HepG2 (cell line): ENCODE results near the gene TH. TPM values are rescaled to one million over a fixed set of nuclear protein-coding genes. Genes with fewer than 3 reads are reported as not detected.
A peak's percentile ranks its signal among the peaks of the same experiment; 100 is the strongest.

Experiments
- ARNT ChIP-seq: fragments of 450-650 bp; IDR thresholded peaks from 2 replicates; pipeline ENCODE4 v1.6.1; 2017
- ATRX ChIP-seq: sonication (generic); formaldehyde crosslinking; IDR thresholded peaks from 2 replicates; pipeline ENCODE4 v1.4.0; 2020; ENCODE audit warnings: missing genetic modification reagents, borderline replicate concordance
- ELF4 ChIP-seq: sonication (generic); formaldehyde crosslinking; IDR thresholded peaks from 2 replicates; pipeline ENCODE4 v1.5.0; 2020; ENCODE audit warnings: missing genetic modification reagents, mild to moderate bottlenecking, moderate library complexity, borderline replicate concordance
- HNRNPL ChIP-seq: fragments of 200-400 bp; formaldehyde crosslinking; IDR thresholded peaks from 2 replicates; pipeline ENCODE4 v1.6.1; 2017; ENCODE audit warnings: mild to moderate bottlenecking, low read depth, low read length
- RBFOX2 ChIP-seq: fragments of 200-400 bp; formaldehyde crosslinking; IDR thresholded peaks from 2 replicates; pipeline ENCODE4 v1.6.1; 2017; ENCODE audit warnings: low read depth, mild to moderate bottlenecking, low read length
- SMYD3 ChIP-seq: sonication (generic); formaldehyde crosslinking; IDR thresholded peaks from 2 replicates; pipeline ENCODE4 v1.8.1; 2023; ENCODE audit warnings: mild to moderate bottlenecking, missing genetic modification reagents
- SP5 ChIP-seq: IDR thresholded peaks from 2 replicates; pipeline ENCODE4 v1.6.1; 2016; ENCODE audit warnings: low read depth, borderline replicate concordance
- ZC3H13 ChIP-seq: sonication (generic); formaldehyde crosslinking; IDR thresholded peaks from 2 replicates; pipeline ENCODE4 v1.8.1; 2023; ENCODE audit warnings: mild to moderate bottlenecking, missing genetic modification reagents, moderate library complexity
- ZNF138 ChIP-seq: sonication (generic); formaldehyde crosslinking; IDR thresholded peaks from 2 replicates; pipeline ENCODE4 v1.5.0; 2020; ENCODE audit warnings: mild to moderate bottlenecking, low read depth, missing genetic modification reagents
- ZSCAN21 ChIP-seq: sonication (generic); formaldehyde crosslinking; IDR thresholded peaks from 2 replicates; pipeline ENCODE4 v1.8.0; 2022; ENCODE audit warnings: mild to moderate bottlenecking, missing genetic modification reagents, moderate library complexity, borderline replicate concordance
- polyA plus RNA-seq, 8 experiments: library from polyadenylated mRNA; depleted of rRNA in 3 of 8; stranded (reverse) in 7 of 8; unstranded in 1 of 8; fragments of >200 nt; fragmentation: Illumina TruSeq in 4 of 8; extraction: Trizol in 4 of 8; gene quantifications; 2 replicates each; pipeline versions ENCODE4 v1.2.1 to v1.2.3, GENCODE V29; 2011 to 2016; ENCODE audit warnings: low read depth in 4 of 8, missing spikeins in 1 of 8, mixed read lengths in 1 of 8; ENCODE audit not compliant: insufficient read depth in 1 of 8
- total RNA-seq, 5 experiments: library from RNA; depleted of rRNA; stranded (reverse); fragments of >200 nt; fragmentation: Illumina TruSeq; extraction: Trizol; gene quantifications; 2 replicates each; pipeline ENCODE4 v1.2.3, GENCODE V29; 2016; ENCODE audit warnings: low read depth in 1 of 5
- TF ChIP-seq, protein P1 (sequence below): sonication (generic); formaldehyde crosslinking; IDR thresholded peaks from 2 replicates; pipeline ENCODE4 v1.9.0; 2021; ENCODE audit warnings: mild to moderate bottlenecking, missing genetic modification reagents
- TF ChIP-seq, protein P2 (sequence below), 2 experiments: fragments of 450-650 bp in 1 of 2; sonication (generic) in 1 of 2; formaldehyde crosslinking in 1 of 2; IDR thresholded peaks; 2 replicates each; pipeline versions ENCODE4 v1.6.1 to v1.8.0; 2016 to 2022; ENCODE audit warnings: antibody characterized with exemption in 1 of 2, mild to moderate bottlenecking in 1 of 2, missing genetic modification reagents in 1 of 2

The TH gene
- total and polyA plus RNA-seq, 2 of the 13 experiments (the other 11 are each of a cell fraction or from before 2014, with no cell fraction given), result 0.36 TPM; not detected in 1

DNA sequence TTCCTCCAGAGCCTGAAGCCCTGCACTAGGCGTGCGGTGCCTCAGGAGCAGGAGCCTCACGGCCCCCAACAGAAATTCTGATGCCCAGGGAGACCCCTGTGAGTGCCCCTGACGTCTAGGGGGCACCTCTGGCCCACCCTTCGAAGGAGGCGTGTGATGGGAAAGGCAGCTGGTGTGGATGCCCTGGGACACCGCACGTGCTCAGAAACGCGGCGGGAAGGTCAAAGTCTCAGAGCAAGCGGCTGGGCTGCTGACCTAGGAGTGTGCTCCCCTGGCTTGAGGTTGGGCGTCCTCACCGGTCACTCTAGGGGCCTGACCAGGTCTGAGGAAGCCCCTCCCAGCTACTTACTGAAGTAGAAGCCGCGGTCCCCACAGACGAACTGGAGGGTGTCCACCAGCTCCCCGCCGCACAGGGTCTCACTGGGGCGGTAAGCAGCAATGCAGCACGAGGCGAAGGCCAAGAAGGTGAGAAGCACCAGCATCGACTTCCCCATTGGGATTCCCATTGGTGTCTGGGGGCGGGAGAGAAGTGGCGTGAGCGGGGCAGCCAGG, 36.5 kb downstream of the TH start (continued):
- TF ChIP-seq, protein P1, sequence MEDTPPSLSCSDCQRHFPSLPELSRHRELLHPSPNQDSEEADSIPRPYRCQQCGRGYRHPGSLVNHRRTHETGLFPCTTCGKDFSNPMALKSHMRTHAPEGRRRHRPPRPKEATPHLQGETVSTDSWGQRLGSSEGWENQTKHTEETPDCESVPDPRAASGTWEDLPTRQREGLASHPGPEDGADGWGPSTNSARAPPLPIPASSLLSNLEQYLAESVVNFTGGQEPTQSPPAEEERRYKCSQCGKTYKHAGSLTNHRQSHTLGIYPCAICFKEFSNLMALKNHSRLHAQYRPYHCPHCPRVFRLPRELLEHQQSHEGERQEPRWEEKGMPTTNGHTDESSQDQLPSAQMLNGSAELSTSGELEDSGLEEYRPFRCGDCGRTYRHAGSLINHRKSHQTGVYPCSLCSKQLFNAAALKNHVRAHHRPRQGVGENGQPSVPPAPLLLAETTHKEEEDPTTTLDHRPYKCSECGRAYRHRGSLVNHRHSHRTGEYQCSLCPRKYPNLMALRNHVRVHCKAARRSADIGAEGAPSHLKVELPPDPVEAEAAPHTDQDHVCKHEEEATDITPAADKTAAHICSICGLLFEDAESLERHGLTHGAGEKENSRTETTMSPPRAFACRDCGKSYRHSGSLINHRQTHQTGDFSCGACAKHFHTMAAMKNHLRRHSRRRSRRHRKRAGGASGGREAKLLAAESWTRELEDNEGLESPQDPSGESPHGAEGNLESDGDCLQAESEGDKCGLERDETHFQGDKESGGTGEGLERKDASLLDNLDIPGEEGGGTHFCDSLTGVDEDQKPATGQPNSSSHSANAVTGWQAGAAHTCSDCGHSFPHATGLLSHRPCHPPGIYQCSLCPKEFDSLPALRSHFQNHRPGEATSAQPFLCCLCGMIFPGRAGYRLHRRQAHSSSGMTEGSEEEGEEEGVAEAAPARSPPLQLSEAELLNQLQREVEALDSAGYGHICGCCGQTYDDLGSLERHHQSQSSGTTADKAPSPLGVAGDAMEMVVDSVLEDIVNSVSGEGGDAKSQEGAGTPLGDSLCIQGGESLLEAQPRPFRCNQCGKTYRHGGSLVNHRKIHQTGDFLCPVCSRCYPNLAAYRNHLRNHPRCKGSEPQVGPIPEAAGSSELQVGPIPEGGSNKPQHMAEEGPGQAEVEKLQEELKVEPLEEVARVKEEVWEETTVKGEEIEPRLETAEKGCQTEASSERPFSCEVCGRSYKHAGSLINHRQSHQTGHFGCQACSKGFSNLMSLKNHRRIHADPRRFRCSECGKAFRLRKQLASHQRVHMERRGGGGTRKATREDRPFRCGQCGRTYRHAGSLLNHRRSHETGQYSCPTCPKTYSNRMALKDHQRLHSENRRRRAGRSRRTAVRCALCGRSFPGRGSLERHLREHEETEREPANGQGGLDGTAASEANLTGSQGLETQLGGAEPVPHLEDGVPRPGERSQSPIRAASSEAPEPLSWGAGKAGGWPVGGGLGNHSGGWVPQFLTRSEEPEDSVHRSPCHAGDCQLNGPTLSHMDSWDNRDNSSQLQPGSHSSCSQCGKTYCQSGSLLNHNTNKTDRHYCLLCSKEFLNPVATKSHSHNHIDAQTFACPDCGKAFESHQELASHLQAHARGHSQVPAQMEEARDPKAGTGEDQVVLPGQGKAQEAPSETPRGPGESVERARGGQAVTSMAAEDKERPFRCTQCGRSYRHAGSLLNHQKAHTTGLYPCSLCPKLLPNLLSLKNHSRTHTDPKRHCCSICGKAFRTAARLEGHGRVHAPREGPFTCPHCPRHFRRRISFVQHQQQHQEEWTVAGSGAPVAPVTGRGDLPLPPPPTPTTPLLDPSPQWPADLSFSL (CRISPR knock-in tag), result no peak
- peak; percentile 89 for TF ChIP-seq ZC3H13 (CRISPR knock-in tag)
- peak; percentile 51; the same call in 1 of the 2 replicates for TF ChIP-seq HNRNPL
- no peak for TF ChIP-seq ARNT
- 0 out of 2 replicates have a peak, but pooled peaks have one; percentile 20 for TF ChIP-seq ZNF138 (CRISPR knock-in tag)
- 0 out of 2 replicates have a peak, but pooled peaks have one; percentile 19 for TF ChIP-seq ELF4
- TF ChIP-seq RBFOX2, result peak; percentile 47; the same call in 1 of the 2 replicates
- TF ChIP-seq SMYD3 (CRISPR knock-in tag), result no peak
- TF ChIP-seq ZSCAN21, result 0 out of 2 replicates have a peak, but pooled peaks have one; percentile 10
- no peak for TF ChIP-seq ATRX (CRISPR knock-in tag)
- TF ChIP-seq, protein P2, sequence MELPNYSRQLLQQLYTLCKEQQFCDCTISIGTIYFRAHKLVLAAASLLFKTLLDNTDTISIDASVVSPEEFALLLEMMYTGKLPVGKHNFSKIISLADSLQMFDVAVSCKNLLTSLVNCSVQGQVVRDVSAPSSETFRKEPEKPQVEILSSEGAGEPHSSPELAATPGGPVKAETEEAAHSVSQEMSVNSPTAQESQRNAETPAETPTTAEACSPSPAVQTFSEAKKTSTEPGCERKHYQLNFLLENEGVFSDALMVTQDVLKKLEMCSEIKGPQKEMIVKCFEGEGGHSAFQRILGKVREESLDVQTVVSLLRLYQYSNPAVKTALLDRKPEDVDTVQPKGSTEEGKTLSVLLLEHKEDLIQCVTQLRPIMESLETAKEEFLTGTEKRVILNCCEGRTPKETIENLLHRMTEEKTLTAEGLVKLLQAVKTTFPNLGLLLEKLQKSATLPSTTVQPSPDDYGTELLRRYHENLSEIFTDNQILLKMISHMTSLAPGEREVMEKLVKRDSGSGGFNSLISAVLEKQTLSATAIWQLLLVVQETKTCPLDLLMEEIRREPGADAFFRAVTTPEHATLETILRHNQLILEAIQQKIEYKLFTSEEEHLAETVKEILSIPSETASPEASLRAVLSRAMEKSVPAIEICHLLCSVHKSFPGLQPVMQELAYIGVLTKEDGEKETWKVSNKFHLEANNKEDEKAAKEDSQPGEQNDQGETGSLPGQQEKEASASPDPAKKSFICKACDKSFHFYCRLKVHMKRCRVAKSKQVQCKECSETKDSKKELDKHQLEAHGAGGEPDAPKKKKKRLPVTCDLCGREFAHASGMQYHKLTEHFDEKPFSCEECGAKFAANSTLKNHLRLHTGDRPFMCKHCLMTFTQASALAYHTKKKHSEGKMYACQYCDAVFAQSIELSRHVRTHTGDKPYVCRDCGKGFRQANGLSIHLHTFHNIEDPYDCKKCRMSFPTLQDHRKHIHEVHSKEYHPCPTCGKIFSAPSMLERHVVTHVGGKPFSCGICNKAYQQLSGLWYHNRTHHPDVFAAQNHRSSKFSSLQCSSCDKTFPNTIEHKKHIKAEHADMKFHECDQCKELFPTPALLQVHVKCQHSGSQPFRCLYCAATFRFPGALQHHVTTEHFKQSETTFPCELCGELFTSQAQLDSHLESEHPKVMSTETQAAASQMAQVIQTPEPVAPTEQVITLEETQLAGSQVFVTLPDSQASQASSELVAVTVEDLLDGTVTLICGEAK (IDR thresholded peaks at IDR 0.05), result no peak
- TF ChIP-seq, protein P2 (CRISPR knock-in tag; IDR thresholded peaks at IDR 0.05), result no peak
- TF ChIP-seq SP5 (CRISPR knock-in tag), result 0 out of 2 replicates have a peak, but pooled peaks have one; percentile 4
